Left ventricle myocardium inferior (tissue), 1 donor: ENCODE results near the gene LRMDA. TPM values are rescaled to one million over a fixed set of nuclear protein-coding genes. Genes with fewer than 3 reads are reported as not detected.

Experiments used
- DNase-seq: peaks from one replicate; pipeline ENCODE4 v3.0.0-alpha.2; 2020
- H3K27ac ChIP-seq: fragments of 200-600 bp; replicated peaks from 2 replicates; pipeline ENCODE4 v1.8.0; 2021
- H3K27me3 ChIP-seq: fragments of 200-600 bp; 2 replicates; pipeline ENCODE4 v1.8.0; 2021; ENCODE audit warnings: low read depth
- H3K36me3 ChIP-seq: fragments of 200-600 bp; 2 replicates; pipeline ENCODE4 v1.8.0; 2021
- H3K4me1 ChIP-seq: fragments of 200-600 bp; 2 replicates; pipeline ENCODE4 v1.8.0; 2021
- H3K4me3 ChIP-seq: fragments of 200-600 bp; 2 replicates; pipeline ENCODE4 v1.8.0; 2021; ENCODE audit warnings: mild to moderate bottlenecking, moderate library complexity
- H3K9me3 ChIP-seq: fragments of 200-600 bp; replicated peaks from 2 replicates; pipeline ENCODE4 v1.8.0; 2021
- CTCF ChIP-seq: fragments of 200-600 bp; IDR thresholded peaks from 2 replicates; pipeline ENCODE4 v1.8.0; 2021; ENCODE audit warnings: antibody characterized with exemption, mild to moderate bottlenecking, borderline replicate concordance
- intact Hi-C: fragments of 100-400 bp; cut with micrococcal nuclease; formaldehyde crosslinking; loops from one replicate; pipeline ENCODE4 v1.11.0; 2022
- total RNA-seq: library from RNA; stranded (reverse); fragmentation: NEBNext Ultra II Directional; extraction: Animal tissue kit (Norgen Biotek cat#: 25700); gene quantifications from one replicate; pipeline ENCODE4 v1.2.1, GENCODE V29; 2021
- donor health status: DM: no; HTN: yes; CAD: no; lungs with severe emphysema.

The LRMDA gene
- total RNA-seq, 1 donor from 2014 or later: 18.7 TPM

GRCh38 chr10:76230921-76231285, 799.5 kb downstream of the LRMDA start:
- Histone ChIP-seq H3K4me1 (peaks cover 8% of the 10 kb centered on the region), H3K36me3 (no peaks in the 10 kb centered on the region), H3K9me3 (no peaks in the 10 kb centered on the region), H3K27me3 (no peaks in the 10 kb centered on the region), H3K4me3 (no peak overlapping the region), H3K27ac (no peak overlapping the region)
- intact Hi-C loops: no loop called here
- TF ChIP-seq CTCF: no peak
- DNase-seq: no peak

- Histone ChIP-seq H3K4me1 (peaks cover 8% of the 10 kb centered on the region), H3K27ac (no peak overlapping the region), H3K36me3 (no peaks in the 10 kb centered on the region), H3K4me3 (no peak overlapping the region), H3K9me3 (no peaks in the 10 kb centered on the region), H3K27me3 (no peaks in the 10 kb centered on the region)
- DNase-seq: no peak
- TF ChIP-seq CTCF: no peak
- intact Hi-C loops: no loop called here
Measured at GRCh38 chr10:76231286-76231934, 800.0 kb downstream of the LRMDA start.

GRCh38 chr10:76234499-76235226, 803.2 kb downstream of the LRMDA start:
- no peak for TF ChIP-seq CTCF
- Histone ChIP-seq H3K4me1 (peaks cover 8% of the 10 kb centered on the region), H3K27ac (no peak overlapping the region), H3K9me3 (no peaks in the 10 kb centered on the region), H3K4me3 (no peak overlapping the region), H3K27me3 (no peaks in the 10 kb centered on the region), H3K36me3 (no peaks in the 10 kb centered on the region)
- no peak for DNase-seq
- intact Hi-C loops: no loop called here

GRCh38 chr10:76236356-76236755, 804.9 kb downstream of the LRMDA start:
- Histone ChIP-seq H3K9me3 (no peaks in the 10 kb centered on the region), H3K4me1 (peaks cover 2% of the 10 kb centered on the region), H3K27me3 (no peaks in the 10 kb centered on the region), H3K27ac (no peak overlapping the region), H3K4me3 (no peak overlapping the region), H3K36me3 (no peaks in the 10 kb centered on the region)
- DNase-seq: no peak
- TF ChIP-seq CTCF: no peak
- intact Hi-C loops: no loop called here

GRCh38 chr10:76242956-76243355, 811.5 kb downstream of the LRMDA start:
- Histone ChIP-seq H3K27ac (no peak overlapping the region), H3K4me3 (no peak overlapping the region), H3K9me3 (no peaks in the 10 kb centered on the region), H3K36me3 (no peaks in the 10 kb centered on the region), H3K27me3 (no peaks in the 10 kb centered on the region), H3K4me1 (no peaks in the 10 kb centered on the region)
- DNase-seq: no peak
- intact Hi-C loops: no loop called here
- TF ChIP-seq CTCF: no peak
